ENCODE measurements around the gene DLGAP5.

DLGAP5 gene

GRCh38 chr14:55192054-55192621, 753 bp upstream of the DLGAP5 start:
- no peak for DNase-seq
- in situ Hi-C loops (cut with MboI; ENCODE audit: low pct_unique_long_range_greater_than_20kb, low sequenced_read_pairs) = no loop called here

GRCh38 chr14:55190906-55191202, 531 bp downstream of the DLGAP5 start:
- no peak for DNase-seq
- in situ Hi-C loops (cut with MboI; ENCODE audit: low pct_unique_long_range_greater_than_20kb, low sequenced_read_pairs) = no loop called here

DNA sequence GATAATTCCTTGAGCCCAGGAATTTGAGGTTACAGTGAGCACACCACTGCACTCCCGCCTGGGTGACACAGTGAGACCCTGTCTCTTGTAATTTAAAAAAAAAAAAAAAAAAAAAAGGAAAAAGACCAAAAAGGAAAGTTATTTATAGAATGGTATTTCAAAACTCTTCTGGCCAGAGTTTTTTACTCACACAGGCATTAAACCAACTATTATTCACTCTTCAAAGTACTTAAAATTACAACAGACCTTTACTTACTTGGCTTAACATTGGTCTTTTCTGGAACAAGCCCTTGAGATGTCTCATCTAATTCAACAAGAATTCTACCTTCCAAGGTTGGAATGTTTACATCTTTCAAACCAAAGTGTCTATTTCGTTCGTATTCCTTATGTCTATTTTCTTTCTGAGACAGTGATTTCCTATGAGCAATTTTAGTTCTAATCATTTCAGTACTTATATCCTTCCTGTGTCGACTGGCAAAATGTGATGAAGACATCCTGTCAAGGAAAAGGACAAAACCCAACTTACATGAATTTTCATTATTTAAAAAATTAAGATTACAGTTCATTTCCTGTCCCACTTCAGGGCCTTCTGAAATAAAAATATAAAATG, 2.6 kb downstream of the DLGAP5 start:
- DNase-seq = no peak
- in situ Hi-C loops (cut with MboI; ENCODE audit: low pct_unique_long_range_greater_than_20kb, low sequenced_read_pairs) = no loop called here

- no peak for DNase-seq
- in situ Hi-C loops (cut with MboI; ENCODE audit: low pct_unique_long_range_greater_than_20kb, low sequenced_read_pairs) = no loop called here
Measured at GRCh38 chr14:55180434-55180833, 11.0 kb downstream of the DLGAP5 start.

DNA sequence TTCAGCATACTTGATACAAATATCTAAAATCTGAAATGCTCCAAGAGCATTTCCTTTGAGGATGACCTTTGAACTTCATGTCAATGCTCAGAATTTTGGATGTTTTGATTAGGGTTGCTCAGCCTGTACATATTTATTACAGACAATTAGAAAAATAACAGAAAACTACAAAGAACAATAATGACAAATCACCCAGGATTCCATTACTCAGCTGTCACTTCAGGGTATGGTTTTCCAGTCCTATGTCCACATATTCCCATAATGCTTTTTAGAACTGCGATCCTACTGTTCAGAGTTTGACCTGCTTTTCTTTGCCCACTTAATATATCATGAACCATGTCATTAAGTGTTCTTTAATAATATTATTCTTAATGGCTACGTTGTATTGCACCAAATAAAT, 11.4 kb downstream of the DLGAP5 start:
- in situ Hi-C loops (cut with MboI; ENCODE audit: low pct_unique_long_range_greater_than_20kb, low sequenced_read_pairs) = no loop called here
- no peak for DNase-seq

GRCh38 chr14:55170526-55170925, 20.9 kb downstream of the DLGAP5 start:
- in situ Hi-C loops (cut with MboI; ENCODE audit: low pct_unique_long_range_greater_than_20kb, low sequenced_read_pairs) = no loop called here
- DNase-seq = no peak

DNA sequence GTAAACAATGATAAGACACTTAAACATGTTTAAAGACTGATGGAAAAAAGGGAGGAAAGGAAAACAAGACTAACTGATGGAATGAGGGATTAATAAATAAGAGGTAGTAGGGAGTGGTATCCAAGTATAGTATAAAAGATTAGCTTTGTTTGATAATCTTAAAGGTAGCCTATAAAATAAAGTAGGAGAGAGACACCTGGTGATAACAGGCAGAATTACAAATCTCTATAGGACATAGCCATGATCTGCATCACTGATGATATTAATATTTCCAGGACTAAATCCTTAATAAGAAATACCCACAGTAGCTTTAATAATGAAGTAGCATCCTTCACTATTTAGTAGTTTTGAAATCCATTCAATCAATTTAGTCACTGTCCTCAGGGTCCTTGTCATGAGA, 30.4 kb downstream of the DLGAP5 start:
- no peak for DNase-seq
- in situ Hi-C loops (cut with MboI; ENCODE audit: low pct_unique_long_range_greater_than_20kb, low sequenced_read_pairs) = no loop called here

DNA sequence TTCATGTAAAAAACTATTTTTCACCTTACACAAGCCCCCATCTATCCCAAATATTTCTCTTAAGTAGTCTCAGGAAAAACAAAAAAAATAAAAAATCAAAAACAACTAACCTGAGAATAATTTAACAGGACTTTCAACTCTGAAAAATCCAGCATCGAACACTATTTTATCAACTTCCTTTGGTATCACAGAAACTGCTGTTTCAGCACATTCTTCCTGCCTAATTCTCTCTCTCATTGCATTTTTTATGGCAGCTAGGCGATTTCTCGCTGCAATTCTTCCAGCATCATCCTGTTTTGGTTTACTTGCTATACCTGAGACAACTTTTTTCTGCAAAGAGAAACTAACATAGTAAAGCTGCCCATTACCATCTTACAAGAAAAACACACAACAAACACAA, 33.0 kb downstream of the DLGAP5 start:
- in situ Hi-C loops (cut with MboI; ENCODE audit: low pct_unique_long_range_greater_than_20kb, low sequenced_read_pairs) = no loop called here
- DNase-seq = no peak

GRCh38 chr14:55157080-55157479, 34.3 kb downstream of the DLGAP5 start:
- in situ Hi-C loops (cut with MboI; ENCODE audit: low pct_unique_long_range_greater_than_20kb, low sequenced_read_pairs) = no loop called here
- DNase-seq = no peak

GRCh38 chr14:55153951-55154350, 37.4 kb downstream of the DLGAP5 start:
- in situ Hi-C loops (cut with MboI; ENCODE audit: low pct_unique_long_range_greater_than_20kb, low sequenced_read_pairs) = no loop called here

GRCh38 chr14:55152052-55152753, 39.2 kb downstream of the DLGAP5 start:
- in situ Hi-C loops (cut with MboI; ENCODE audit: low pct_unique_long_range_greater_than_20kb, low sequenced_read_pairs) = no loop called here
- no peak for DNase-seq

More at GRCh38 chr14:55153951-55154350, 37.4 kb downstream of the DLGAP5 start:
- no peak for DNase-seq

GRCh38 chr14:55151601-55152000, 39.8 kb downstream of the DLGAP5 start:
- no peak for DNase-seq
- in situ Hi-C loops (cut with MboI; ENCODE audit: low pct_unique_long_range_greater_than_20kb, low sequenced_read_pairs) = no loop called here

- in situ Hi-C loops (cut with MboI; ENCODE audit: low pct_unique_long_range_greater_than_20kb, low sequenced_read_pairs) = no loop called here
Measured at GRCh38 chr14:55146425-55146824, 45.0 kb downstream of the DLGAP5 start.

GRCh38 chr14:55142466-55142865, 48.9 kb downstream of the DLGAP5 start:
- no peak for DNase-seq
- in situ Hi-C loops (cut with MboI; ENCODE audit: low pct_unique_long_range_greater_than_20kb, low sequenced_read_pairs) = no loop called here

More at GRCh38 chr14:55146425-55146824, 45.0 kb downstream of the DLGAP5 start:
- DNase-seq = no peak

- in situ Hi-C loops (cut with MboI; ENCODE audit: low pct_unique_long_range_greater_than_20kb, low sequenced_read_pairs) = no loop called here
Measured at GRCh38 chr14:55141825-55142224, 49.6 kb downstream of the DLGAP5 start.

GRCh38 chr14:55139696-55140509, 51.5 kb downstream of the DLGAP5 start:
- in situ Hi-C loops (cut with MboI; ENCODE audit: low pct_unique_long_range_greater_than_20kb, low sequenced_read_pairs) = no loop called here
- no peak for DNase-seq

More at GRCh38 chr14:55141825-55142224, 49.6 kb downstream of the DLGAP5 start:
- no peak for DNase-seq

- in situ Hi-C loops (cut with MboI; ENCODE audit: low pct_unique_long_range_greater_than_20kb, low sequenced_read_pairs) = no loop called here
- no peak for DNase-seq
Measured at GRCh38 chr14:55139141-55139540, 52.2 kb downstream of the DLGAP5 start.

DNA sequence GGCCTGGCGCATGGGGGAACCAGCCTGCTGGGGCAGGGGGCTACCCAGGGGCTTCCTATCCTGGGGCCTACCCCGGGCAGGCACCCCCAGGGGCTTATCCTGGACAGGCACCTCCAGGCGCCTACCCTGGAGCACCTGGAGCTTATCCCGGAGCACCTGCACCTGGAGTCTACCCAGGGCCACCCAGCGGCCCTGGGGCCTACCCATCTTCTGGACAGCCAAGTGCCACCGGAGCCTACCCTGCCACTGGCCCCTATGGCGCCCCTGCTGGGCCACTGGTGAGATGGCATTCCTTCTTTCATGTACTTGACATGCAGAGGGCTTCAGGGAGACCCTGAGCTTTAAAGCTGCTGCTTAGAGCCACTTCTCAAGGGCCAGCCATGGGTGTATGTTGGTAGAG, 53.3 kb downstream of the DLGAP5 start:
- DNase-seq = no peak
- in situ Hi-C loops (cut with MboI; ENCODE audit: low pct_unique_long_range_greater_than_20kb, low sequenced_read_pairs) = no loop called here

DNA sequence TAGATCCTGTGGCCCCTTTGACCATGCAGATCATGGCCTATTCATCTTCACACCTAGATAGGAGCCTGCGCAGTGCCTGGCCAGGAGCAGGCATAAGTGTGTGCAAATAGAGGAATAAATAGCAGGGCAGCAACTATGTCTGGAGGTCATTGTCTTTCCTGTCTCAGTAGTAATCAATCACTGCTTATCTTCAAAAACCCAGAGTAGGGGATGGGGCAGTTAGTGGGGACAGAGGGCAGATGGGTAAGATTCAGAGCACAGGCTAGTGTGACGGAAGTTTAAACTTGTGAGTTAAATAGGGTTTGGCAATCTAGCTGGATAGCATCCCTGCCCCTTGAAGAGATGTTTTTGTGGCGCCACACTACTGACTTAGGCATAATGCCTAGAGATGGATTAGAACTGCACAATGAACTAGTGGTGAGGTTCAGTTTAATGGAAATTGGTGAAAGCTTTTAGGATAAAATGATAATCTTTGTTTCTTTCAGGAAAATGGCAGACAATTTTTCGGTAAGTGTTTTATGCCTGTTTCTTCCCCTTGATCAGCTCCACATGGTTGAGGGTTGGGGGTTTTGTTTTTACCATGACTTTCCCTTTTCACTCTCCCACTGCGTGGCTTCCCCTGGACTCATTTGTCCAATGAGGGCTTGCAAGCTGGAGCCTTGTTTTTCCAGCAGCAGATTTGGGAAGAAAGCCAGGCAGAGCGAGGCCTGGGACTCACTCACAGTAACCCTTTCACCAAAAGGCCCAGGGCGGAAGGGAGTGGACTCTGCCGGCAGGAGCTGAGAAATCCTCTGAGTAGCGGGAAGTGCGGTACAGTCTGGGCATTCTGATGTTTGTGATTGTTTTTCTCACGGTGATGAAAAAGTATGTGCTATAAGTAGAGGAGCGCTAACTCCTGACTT, 54.2 kb downstream of the DLGAP5 start:
- DNase-seq = no peak
- in situ Hi-C loops (cut with MboI; ENCODE audit: low pct_unique_long_range_greater_than_20kb, low sequenced_read_pairs) = no loop called here
